Activated naive CD4-positive, alpha-beta T cell (primary cell): ENCODE results near the gene LRP6.
"Not testable (repeated sequence)": the region's sequence is repeated elsewhere in the genome, so short reads cannot be mapped to it uniquely, and the experiment has no call there.

ENCODE experiments used
- DNase-seq, 4 experiments: peaks; one replicate each; lab custom pipeline; 2025; lab: John Stamatoyannopoulos, UW

LRP6 gene

GRCh38 chr12:12180575-12180974, 86.3 kb downstream of the LRP6 start:
- DNase-seq: no peak

GRCh38 chr12:12180136-12180535, 86.7 kb downstream of the LRP6 start:
- DNase-seq: no peak

GRCh38 chr12:12178559-12178958, 88.3 kb downstream of the LRP6 start:
- no peak for DNase-seq

- no peak for DNase-seq
Observed at GRCh38 chr12:12176402-12176801, 90.4 kb downstream of the LRP6 start.

- no peak for DNase-seq
Observed at GRCh38 chr12:12171991-12172511, 94.8 kb downstream of the LRP6 start.

- DNase-seq: no peak
Observed at GRCh38 chr12:12167847-12168246, 99.0 kb downstream of the LRP6 start.

GRCh38 chr12:12166751-12167150, 100.1 kb downstream of the LRP6 start:
- DNase-seq: no peak

- no peak for DNase-seq
Observed at GRCh38 chr12:12159988-12160387, 106.9 kb downstream of the LRP6 start.

GRCh38 chr12:12158858-12159257, 108.0 kb downstream of the LRP6 start:
- DNase-seq: no peak

GRCh38 chr12:12157424-12157823, 109.4 kb downstream of the LRP6 start:
- DNase-seq: no peak

GRCh38 chr12:12156828-12157227, 110.0 kb downstream of the LRP6 start:
- no peak for DNase-seq

GRCh38 chr12:12156116-12156515, 110.7 kb downstream of the LRP6 start:
- no peak for DNase-seq

- DNase-seq: no peak
Observed at GRCh38 chr12:12153596-12153995, 113.2 kb downstream of the LRP6 start.

- no peak for DNase-seq
Observed at GRCh38 chr12:12147111-12147510, 119.7 kb downstream of the LRP6 start.

GRCh38 chr12:12144531-12144930, 122.3 kb downstream of the LRP6 start:
- DNase-seq: not testable (repeated sequence)

- no peak for DNase-seq
Observed at GRCh38 chr12:12141000-12141399, 125.8 kb downstream of the LRP6 start.

- DNase-seq: no peak
Observed at GRCh38 chr12:12138203-12139154, 128.4 kb downstream of the LRP6 start.

GRCh38 chr12:12133785-12134184, 133.1 kb downstream of the LRP6 start:
- DNase-seq: no peak

- DNase-seq: no peak
Observed at GRCh38 chr12:12133259-12133658, 133.6 kb downstream of the LRP6 start.

GRCh38 chr12:12128670-12129069, 138.2 kb downstream of the LRP6 start:
- no peak for DNase-seq

GRCh38 chr12:12127304-12127703, 139.5 kb downstream of the LRP6 start:
- no peak for DNase-seq

- no peak for DNase-seq
Observed at GRCh38 chr12:12126551-12126950, 140.3 kb downstream of the LRP6 start.

GRCh38 chr12:12123036-12123604, 143.7 kb downstream of the LRP6 start:
- no peak for DNase-seq
